HG02571 (cell line): Measurements from ENCODE around the gene KIF26B.
"Not testable (repeated sequence)": the region's sequence is repeated elsewhere in the genome, so short reads cannot be mapped to it uniquely, and the experiment has no call there.

Experiments used
- ATAC-seq: cut with Tn5 transposase; IDR thresholded peaks from one replicate; pipeline ENCODE4 v1.9.1; 2021; ENCODE audit warnings: mild to moderate bottlenecking, moderate library complexity; ENCODE audit not compliant: unreplicated experiment

KIF26B gene

DNA sequence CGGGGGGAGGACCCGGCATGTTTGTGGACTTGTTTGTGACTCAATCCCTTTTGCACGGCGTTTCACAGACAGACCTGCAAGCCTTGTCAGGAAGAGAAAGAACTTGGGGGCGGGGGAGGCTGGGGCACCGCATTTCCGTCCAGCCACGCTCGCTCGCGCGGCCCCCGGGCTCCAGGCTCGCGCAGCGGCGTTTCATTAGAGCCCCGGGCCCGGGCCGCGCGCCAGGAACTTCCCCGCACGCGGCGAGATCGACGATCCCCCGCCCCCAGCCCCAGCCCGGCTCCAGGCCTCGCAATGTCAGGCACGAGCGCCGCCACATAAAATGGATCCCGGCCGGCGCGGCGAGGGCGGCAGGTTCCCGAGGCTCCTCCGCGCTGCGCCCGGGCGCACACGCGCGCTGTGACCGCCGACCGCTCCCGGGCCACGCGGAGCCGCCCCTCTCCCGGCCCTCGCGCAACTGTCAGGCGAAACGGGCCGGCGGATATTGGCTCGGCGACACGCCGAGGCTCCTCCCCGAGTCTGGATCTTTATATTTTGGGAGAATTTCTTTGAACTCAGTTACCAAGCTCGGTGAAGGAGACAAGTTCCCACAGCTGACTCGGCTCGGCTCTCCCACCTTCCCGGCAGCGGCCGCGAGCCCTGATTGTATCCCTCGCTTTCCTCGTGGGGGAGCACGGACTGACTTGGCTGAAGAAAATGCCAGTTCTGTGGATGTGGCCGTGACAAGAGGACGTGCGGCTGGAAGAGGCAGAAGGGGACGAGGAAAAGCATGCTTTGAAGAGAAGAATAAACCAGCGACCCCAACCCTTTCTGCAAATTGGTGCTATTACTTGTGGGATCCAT lies at the start of gene KIF26B:
Gene KIF26B (plus strand): TSS at position 557 of the 843 bp plus-strand sequence. CDS start 440 bp downstream, outside the sequence.
- no peak for ATAC-seq

DNA sequence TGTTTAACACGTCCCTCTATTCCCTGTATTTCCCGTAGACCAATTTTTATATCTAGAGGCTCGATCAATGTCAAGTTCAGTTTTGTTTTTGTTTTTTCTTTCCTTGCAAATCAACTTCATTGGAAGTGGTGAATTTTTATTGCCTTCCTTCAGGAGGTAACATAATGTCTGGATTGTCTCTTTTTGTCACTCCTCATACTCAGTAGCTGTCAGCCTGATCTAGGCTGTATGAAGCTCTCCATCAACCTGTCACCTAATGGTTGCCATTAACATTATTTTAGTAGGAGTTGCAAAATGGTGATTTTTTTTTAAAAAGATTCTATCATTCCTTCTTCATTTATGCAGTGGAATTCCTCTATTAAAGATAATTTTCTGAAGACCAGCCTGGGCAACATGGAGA lies 49.7 kb upstream of the KIF26B start:
- no peak for ATAC-seq

DNA sequence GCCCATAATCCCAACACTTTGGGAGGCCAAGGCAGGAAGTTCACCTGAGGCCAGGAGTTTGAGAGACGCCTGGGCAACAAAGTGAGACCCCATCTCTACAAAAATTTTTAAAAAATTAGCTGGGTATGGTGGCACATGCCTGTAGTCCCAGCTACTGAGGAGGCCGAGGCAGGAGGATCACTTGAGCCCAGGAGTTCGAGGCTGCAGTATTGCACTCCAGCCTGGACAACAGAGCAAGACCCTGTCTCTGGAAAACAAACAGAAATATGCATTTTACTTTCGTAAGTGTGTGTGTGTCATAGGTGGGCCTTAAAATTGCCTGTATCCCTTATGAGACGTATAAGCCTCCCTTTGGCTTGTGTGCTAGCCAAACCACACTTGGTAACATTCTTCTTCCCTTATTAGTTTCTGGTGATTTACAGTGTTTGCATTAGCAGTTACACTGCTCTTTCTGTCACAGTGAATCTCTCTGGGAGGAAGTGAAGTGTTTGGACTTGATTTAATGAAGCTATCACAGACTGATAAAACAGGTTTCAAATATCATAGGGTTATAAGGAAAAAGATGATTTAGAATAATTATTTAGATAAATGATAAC lies 48.9 kb upstream of the KIF26B start:
- ATAC-seq: no peak

DNA sequence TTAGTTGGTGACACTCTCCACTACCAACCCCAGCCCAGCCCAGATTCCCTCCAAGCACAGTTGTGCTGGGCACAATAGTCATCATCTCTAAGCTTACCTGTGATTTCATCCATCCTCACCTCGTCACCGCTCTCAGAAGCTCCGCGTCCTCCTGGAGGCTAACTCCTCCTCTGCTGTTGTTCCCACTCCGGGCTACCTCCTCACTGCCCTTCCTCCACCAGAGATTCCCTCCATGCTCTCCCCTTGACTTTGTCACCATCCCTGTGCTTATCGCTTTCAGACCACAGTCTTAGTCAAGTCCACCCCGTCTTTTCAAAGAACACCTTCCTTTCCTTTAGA lies 47.0 kb upstream of the KIF26B start:
- ATAC-seq: no peak

DNA sequence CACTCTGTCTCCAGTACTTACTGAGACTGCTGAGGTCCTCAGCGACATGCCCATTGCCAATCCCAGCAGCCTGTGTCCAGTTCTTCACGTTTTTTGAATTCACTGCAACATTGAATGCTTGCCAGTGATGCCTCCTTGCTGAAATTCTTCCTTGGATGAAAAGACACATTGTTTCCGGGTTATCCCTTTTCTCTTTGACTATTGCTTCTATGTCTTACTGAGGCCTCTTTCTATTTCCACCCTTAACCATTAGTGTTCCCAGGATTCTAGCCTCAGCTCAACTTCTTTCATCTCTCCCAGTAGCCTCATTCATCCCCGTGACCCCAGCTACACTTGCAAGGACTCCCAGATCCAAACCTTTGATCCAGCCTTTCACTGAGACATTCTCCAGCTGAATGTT lies 46.5 kb upstream of the KIF26B start:
- no peak for ATAC-seq

DNA sequence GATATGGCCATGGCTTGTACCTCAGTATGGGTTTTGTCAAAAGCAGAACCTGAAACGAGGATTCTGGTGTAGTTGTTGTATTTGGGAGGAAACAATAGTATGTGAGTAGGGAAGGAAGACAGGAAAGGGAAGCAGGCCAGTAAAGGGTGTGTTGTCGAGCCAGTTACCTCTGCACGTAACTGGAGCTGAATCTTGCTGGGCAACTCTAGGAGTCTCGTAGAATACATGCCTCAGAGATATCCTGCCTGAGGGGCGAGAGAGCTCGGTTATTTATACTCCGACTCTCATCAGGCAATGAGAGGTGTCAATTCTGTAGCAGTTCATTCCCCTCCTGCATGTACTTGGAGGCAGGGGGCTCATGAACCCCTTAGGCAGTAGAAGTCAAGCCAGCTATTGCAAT lies 45.9 kb upstream of the KIF26B start:
- ATAC-seq: no peak

DNA sequence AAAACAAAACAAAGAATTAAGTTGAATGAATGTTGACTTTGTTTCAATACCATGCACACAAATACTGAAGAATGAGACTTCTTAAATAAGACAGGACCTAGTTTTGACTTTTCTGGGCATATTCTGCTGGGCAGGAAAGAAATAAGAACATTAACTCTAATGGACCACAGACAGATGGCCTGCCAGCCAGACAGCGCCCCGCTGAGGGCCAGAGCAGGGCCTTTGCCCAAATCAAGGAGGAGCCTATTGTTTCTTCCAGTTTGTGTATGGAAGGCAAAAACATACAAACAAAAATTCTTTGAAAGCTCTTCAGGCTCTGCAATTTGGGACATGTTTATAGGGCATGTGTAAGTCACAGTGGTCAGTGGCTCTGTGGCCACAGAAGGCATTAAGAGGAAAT lies 44.4 kb upstream of the KIF26B start:
- ATAC-seq: no peak

DNA sequence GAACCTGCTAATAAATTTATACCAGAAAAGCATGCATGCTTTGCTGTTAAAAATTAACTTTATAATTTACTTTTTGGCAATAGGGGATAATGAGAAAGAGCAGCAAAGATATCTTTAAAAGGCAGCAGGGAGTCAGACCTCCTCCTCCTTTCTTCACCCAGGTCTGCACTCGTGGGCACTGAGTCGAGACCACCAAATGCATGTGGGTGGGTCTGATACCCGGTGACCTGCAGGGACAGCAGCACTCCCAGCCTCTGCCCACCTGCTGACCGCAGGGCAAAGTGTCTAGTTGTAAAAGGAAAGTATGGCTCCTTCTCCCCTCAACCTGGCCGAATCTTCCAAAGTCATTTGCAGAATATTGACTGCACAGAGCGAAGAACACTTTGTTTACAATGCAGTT lies 43.7 kb upstream of the KIF26B start:
- no peak for ATAC-seq

DNA sequence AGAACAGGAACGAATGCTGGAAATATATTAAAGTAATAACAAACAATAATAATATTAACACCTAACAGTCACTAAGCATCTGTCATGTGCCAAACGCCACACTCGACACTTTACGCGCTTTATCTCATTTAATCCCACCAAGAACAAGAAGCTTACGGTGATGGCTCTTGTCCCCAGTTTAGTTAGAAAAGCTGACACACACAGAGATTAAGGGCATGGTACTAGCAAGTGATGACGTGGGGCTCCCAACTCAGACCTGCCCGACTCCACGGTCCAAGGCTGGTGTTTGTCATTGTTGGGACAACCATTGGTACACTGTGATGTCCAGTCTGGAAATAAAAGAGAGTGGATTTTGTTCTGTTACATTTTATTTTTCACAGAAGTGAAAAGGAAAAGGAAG lies 41.1 kb upstream of the KIF26B start:
- ATAC-seq: no peak

DNA sequence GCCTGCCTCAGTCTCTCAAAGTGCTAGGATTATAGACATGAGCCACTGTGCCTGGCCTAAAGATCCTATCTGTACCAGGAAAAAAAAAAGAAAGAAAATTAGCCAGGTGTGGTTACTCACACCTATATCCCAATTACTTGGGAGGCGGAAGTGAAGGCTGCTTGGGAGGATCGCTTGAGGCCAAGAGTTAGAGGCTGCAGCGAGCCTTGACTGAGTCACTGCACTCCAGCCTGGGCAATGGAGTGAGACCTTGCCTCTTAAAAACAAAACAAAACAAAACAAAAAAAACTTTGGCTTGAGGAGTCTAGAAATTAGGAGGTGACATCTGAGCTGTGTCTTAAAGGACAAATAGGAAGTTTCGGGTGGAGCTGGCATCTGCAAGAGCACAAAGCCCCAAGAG lies 38.7 kb upstream of the KIF26B start:
- ATAC-seq: no peak

DNA sequence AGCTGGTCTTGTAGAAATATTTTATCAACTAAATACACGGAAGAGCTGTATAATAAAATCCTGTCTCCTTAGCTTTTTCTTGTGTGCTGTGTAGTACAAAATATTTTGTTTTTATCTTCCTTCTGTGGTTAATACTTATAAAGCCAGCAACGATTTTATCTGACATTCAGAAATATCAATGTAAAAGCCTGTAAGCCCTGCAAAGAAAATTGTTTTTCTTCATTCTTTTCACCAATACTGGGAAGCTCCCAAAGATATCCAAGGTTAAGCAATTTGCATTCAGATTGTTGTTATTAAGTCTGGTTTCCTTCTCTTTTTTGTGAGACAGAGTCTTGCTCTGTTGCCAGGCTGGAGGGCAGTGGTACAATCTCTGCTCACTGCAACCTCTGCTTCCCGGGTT lies 38.0 kb upstream of the KIF26B start:
- no peak for ATAC-seq

DNA sequence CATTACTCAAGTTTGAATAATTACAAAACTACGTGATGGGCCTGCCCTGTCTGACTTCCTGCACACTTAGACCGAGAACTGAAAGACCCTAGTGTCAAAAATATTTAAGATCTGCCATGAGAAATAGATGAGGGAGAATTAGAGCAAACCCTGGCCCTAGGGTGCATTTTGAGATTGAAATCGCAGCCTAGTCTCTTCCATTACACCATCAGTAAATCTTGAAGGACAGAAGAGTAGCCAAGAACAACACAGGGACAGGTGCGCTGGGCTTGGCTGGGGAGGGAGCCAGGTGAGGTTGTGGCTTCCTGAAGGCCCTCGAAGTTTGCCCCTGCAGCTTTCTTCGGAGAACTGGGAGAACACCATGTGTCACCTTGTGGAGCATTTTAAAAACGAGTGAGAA lies 36.7 kb upstream of the KIF26B start:
- no peak for ATAC-seq

DNA sequence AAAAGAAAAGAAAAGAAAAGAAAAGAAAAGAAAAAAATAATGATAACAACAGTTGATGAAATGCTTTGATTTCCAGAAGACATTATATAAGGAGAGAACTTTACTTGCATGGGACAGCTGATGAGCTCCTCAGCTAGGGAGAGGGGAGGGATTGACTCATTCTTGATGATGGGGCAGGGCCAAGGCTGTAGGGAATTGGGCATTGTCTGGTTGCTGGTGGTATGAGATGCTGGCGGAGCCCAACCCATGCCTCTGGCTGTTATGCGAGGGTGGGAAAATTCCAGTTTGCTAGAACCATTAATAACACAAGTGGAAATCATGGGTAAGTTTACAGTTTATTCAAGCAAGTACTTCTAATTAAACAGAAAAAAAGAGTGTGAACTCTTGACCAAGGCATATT lies 36.0 kb upstream of the KIF26B start:
- no peak for ATAC-seq

DNA sequence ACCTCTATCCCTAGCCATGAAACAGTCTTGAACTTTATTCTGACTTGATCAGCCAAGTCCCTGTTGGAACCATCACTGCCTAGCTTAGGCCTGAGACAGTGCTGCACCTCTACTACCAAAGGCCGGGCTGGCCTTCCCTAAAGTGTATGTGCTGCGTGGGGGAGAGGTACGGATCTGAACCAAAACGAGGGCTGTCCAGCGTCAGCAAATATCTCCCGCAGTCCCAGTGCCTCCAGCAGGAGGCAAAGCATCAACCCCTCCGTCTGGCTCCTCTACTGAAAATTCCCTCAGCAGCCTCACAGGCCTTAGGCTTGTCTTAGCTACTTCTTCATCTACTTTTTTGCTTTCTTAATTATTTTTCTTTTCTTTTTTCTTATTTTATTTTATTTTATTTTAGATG lies 33.3 kb upstream of the KIF26B start:
- no peak for ATAC-seq

DNA sequence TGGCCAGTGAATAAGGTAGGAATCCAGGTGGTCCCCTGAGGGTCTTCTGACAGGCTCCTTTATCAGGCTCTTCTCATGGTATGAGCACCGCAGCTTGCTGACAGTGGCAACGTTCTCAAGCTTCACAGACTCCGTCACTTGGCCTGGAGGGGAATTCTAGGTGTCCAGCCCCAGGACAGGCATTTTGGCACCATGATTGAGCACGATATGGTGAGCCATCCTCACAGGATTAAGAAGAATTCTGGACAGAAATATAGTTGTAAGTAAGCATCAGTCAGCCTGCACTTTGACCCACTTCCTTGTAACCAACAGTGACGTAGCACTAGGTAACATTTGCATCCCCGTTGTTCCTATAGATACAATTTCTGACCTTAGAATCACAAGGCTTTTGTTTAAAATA lies 30.5 kb upstream of the KIF26B start:
- ATAC-seq: no peak

DNA sequence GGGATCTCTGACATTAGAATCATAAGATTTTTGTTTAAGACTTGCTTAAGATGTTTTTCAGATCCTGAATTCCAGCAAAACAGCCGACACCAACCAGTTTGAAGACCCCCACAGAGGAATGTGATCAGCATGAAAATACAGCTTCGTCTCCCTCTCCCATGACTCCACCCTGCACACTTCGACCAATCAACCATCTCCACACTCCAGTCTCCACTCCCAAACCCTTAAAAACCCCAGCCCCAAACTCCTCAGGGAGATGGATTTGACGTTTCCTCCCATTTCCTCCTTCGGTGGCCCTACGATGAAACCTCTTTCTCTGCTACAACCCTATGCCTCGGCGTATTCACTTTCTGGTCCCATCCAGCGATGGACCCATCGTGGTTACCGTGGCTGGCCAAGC lies 30.1 kb upstream of the KIF26B start:
- ATAC-seq: no peak

DNA sequence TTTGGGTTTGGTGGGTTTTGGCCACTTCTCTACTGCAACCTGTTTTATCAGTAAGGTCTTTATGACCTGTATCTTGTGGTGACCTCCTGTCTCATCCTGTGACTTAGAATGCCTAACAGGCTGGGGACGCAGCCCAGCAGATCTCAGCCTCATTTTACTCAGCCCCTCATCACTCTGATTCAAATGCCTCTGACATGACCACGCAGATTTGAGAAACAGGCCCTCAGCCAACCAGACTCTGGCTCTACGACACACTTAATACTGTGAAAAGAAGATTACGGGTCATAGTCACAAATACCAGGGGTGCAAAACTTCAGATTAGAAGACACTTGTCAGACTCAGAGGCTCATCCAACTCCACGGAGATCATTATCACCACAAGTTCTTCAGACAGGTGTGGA lies 28.3 kb upstream of the KIF26B start:
- ATAC-seq: no peak

DNA sequence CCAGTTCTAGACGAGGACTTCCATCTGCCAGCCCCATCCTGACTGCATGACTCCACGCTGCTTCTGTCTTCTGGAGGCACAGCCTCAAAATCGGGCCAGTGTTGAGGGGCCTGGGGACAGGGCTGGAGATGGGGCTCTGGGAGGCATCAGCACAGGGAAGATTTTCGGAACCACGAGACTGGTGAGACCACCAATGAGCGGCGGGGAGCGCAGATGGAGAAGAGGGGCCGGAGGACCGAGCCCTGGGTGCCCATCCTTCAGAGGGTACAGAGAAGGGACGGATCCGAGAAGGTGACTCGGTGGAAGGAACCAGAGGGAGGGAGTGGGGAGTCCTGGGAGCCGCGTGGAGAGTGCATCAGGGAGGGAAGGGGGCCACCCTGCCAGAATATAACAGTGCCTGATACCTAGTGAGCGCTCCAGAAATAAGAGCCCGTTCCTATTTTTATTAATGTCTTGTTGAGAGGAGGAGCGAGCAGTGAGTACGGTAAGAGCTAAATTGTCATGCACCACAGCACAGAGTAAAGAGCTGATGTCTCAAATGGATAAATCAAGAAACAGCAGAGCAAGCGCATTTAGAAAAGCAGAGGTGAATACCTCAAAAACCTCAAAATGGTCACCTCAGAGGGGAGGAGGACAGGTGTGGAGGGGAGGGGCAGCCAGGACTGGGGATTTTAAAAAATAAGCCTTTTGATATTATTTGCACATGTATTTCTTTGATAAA lies 26.2 kb upstream of the KIF26B start:
- ATAC-seq: no peak

DNA sequence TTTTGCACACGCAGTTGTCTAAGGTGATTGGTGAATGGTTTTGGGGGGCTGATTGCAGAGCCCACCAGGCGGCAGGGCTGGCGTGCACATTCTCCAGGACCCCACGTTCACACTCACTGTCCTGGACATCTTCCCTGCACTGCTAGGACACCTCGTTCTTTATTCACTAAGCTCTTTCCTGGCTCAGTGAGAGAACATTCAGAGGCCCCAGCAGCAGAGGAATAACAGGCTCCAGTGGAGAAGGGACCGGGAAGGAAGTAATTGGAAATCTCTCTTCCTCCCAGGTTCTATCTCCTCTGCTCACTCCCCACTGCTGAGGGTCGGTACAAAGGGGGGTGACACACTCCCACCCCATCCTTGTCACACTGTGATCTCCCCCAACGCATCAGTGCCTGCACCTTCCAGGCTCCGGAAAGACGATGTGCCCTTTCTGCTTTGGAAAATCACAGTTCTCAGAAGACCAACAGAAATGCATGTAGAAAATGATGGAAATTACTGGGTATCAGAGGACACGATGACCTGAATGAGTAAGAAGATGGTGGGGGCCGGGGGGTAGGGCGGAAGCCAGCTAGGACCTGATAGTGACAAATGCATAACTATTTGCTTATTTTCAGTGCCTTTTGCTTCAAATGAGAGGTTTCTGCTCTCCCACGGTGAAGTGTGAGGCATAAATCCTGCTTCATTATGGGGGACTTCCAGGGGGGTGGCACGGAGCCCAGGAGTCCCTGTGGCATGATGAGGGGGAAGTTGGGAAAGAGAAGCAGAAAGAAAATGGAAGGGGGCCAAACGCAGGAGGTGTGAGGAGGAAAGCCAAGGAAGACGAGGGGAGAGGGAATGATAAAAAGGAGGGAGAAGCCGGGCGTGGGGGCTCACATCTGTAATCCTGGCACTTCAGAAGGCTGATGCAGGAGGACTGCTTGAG lies 25.2 kb upstream of the KIF26B start:
- ATAC-seq: no peak

DNA sequence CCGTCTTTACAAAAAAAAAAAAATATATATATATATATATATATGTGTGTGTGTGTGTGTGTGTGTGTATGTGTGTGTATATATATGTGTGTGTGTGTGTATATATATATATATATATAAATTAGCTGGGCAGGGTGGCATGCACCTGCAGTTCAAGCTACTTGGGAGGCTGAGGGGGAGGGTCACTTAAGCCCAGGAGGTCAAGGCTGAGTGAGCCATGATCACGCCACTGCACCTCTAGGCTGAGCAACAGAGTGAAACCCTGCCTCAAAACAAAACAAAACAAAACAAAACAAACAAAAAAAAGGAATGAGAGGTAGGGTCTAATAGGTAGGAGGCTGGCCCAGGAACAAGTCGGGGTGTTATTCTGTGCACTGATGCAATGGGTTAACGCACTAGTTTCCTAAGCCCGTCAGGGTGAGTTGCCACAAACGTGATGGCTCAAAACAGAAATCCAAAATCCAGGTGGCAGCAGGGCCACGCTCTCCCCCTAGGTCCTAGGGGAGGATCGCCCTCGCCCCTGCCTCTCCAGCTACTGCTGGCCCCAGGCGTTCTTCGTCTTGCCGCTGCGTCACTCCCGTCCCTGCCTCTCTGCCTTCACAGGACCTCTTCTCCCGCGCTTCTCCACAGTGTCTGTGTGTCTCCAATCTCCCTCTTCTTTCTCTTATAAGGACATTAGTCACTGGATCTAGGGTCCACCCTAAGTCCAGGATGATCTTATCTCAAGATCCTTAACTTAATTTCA lies 24.3 kb upstream of the KIF26B start:
- not testable (repeated sequence) for ATAC-seq
